Peyer's patch (tissue), 4 donors: ENCODE results near the gene PIP5KL1. TPM values are rescaled to one million over a fixed set of nuclear protein-coding genes. Genes with fewer than 3 reads are reported as not detected.

Experiments used
- DNase-seq, 3 donors: peaks; one replicate each; pipeline ENCODE4 v3.0.0-alpha.2; 2017 to 2019
- H3K27ac ChIP-seq, 4 donors: fragments of 200-600 bp; sonication (generic); one replicate each; pipeline ENCODE4 v1.5.1; 2016 to 2019
- H3K27me3 ChIP-seq, 2 donors: fragments of 200-600 bp; sonication (generic); one replicate each; pipeline ENCODE4 v1.5.1; 2019
- H3K36me3 ChIP-seq, 3 donors: fragments of 200-600 bp; sonication (generic); one replicate each; pipeline ENCODE4 v1.5.1; 2016 to 2019
- H3K4me1 ChIP-seq, 4 donors: fragments of 200-600 bp; sonication (generic); one replicate each; pipeline ENCODE4 v1.5.1; 2016 to 2019
- H3K4me3 ChIP-seq, 4 donors: fragments of 200-600 bp; sonication (generic); 1 replicate in 3 of 4; 2 replicates in 1 of 4; pipeline ENCODE4 v1.5.1; 2016 to 2019; ENCODE audit warnings: mild to moderate bottlenecking in 1 of 4
- H3K9me3 ChIP-seq, 4 donors: fragments of 200-600 bp; sonication (generic); one replicate each; pipeline ENCODE4 v1.5.1; 2016 to 2019; ENCODE audit warnings: mild to moderate bottlenecking in 1 of 4
- POLR2A ChIP-seq, 2 donors: fragments of 450-650 bp; IDR thresholded peaks; one replicate each; pipeline ENCODE4 v1.5.1; 2017; ENCODE audit warnings: antibody characterized with exemption in 2 of 2, mild to moderate bottlenecking in 2 of 2, moderate library complexity in 2 of 2
- total RNA-seq, 4 donors: library from RNA; depleted of rRNA; stranded (reverse); fragments of >200 nt; gene quantifications; one replicate each; pipeline ENCODE4 v1.1.0, GENCODE V29; 2016
- TF ChIP-seq, protein P1 (sequence below), 6 experiments: fragments of 450-650 bp in 4 of 6; fragments of 200-600 bp in 2 of 6; sonication (generic) in 1 of 6; IDR thresholded peaks; one replicate each; pipeline ENCODE4 v1.5.1; 2017 to 2019; ENCODE audit warnings: antibody characterized with exemption in 6 of 6, mild to moderate bottlenecking in 3 of 6, moderate library complexity in 1 of 6

Gene PIP5KL1
- total RNA-seq, 4 donors from 2014 or later = 2.5 TPM; not detected in 3

DNA sequence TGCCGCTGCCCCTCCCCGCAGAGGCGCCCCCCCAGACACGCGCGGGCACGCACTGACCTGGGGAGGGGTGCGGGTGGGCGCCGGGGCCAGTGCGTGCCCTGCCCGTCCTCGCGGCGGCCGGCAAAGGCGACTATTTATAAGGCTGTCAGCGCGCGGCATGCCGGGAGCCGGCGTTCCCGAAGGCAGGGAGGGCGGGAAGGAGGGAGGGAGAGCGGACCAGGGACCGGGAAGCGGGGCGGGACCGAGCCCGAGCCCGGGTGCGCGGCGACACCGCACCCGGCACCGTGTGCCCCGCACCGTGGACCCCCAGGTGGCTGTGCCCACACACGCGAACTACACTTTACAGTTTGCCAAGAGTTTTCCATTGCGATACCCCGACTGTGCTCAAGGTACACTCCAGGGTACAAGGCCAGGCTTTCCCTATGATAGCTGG, 53.0 kb downstream of the PIP5KL1 start, which contains the start of gene AK1:
AK1 (minus strand) TSS at position 110 of the 433 bp plus-strand sequence. CDS start 3,058 bp downstream, outside the sequence.
- H3K4me3 ChIP-seq = peak within 1 kb of the TSS; percentile 27 to 70 (median 48)
- H3K27ac ChIP-seq = peak within 1 kb of the TSS; percentile 38 to 74 (median 58)
- peak in 2 of 3 donors; percentile 77 to 83 for DNase-seq
- H3K36me3 ChIP-seq = no peaks in the 10 kb centered on the region
- TF ChIP-seq POLR2A (IDR thresholded peaks at IDR 0.05) = peak in 1 of 2 donors; percentile 21
- TF ChIP-seq, protein P1, sequence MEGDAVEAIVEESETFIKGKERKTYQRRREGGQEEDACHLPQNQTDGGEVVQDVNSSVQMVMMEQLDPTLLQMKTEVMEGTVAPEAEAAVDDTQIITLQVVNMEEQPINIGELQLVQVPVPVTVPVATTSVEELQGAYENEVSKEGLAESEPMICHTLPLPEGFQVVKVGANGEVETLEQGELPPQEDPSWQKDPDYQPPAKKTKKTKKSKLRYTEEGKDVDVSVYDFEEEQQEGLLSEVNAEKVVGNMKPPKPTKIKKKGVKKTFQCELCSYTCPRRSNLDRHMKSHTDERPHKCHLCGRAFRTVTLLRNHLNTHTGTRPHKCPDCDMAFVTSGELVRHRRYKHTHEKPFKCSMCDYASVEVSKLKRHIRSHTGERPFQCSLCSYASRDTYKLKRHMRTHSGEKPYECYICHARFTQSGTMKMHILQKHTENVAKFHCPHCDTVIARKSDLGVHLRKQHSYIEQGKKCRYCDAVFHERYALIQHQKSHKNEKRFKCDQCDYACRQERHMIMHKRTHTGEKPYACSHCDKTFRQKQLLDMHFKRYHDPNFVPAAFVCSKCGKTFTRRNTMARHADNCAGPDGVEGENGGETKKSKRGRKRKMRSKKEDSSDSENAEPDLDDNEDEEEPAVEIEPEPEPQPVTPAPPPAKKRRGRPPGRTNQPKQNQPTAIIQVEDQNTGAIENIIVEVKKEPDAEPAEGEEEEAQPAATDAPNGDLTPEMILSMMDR (IDR thresholded peaks at IDR 0.05) = no peak
- peaks cover 0 to 45% (median 0%) of the 10 kb centered on the region in 4 donors for H3K4me1 ChIP-seq
- no peaks in the 10 kb centered on the region for H3K27me3 ChIP-seq
- H3K9me3 ChIP-seq = no peaks in the 10 kb centered on the region

DNA sequence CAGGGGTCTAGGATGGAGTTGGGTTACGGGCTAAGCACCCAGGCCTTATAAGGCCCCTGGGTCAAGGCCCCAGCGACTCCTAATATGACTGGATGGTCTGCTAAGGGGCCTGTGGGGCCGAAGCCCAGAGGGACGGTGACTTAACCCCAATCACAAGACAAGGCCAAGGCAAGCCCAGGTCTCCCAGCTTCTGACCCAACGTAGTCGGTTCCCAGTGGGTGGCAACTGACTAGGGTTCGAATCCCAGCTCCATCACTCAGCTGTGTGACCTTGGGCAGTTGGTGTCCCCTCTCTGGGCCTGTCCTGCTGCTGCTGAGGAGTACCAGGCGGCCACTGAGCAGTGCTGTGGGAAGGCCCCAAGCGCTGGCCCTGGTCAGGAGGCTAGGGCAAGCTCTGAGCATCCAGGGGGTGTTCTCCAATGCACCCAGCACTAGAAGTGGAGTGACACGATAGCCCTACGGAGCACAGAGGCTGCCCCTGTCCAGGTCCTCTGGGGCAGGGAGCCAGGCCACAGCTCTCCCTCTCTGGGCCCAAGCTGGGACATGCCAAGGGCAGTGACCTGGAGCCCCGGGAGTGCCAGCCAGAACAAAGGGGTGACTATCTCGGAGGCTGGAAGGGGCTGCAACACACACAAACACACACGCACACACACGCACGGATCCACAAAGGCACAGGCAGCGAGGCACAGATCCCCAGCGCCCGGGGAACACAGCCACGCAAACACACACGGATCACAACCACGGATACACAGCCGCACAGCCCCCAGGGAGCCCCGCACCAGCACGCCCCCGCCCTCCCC, 53.6 kb downstream of the PIP5KL1 start:
- Histone ChIP-seq H3K36me3 (no peaks in the 10 kb centered on the region), H3K4me1 (peaks cover 0 to 45% (median 0%) of the 10 kb centered on the region in 4 donors), H3K27ac (peak overlapping the region; percentile 38 to 74 (median 58)), H3K27me3 (no peaks in the 10 kb centered on the region), H3K9me3 (no peaks in the 10 kb centered on the region), H3K4me3 (peak overlapping the region; percentile 27 to 70 (median 48))
- DNase-seq = no peak
- no peak for TF ChIP-seq POLR2A (IDR thresholded peaks at IDR 0.05)
- TF ChIP-seq, protein P1 (IDR thresholded peaks at IDR 0.05) = no peak

DNA sequence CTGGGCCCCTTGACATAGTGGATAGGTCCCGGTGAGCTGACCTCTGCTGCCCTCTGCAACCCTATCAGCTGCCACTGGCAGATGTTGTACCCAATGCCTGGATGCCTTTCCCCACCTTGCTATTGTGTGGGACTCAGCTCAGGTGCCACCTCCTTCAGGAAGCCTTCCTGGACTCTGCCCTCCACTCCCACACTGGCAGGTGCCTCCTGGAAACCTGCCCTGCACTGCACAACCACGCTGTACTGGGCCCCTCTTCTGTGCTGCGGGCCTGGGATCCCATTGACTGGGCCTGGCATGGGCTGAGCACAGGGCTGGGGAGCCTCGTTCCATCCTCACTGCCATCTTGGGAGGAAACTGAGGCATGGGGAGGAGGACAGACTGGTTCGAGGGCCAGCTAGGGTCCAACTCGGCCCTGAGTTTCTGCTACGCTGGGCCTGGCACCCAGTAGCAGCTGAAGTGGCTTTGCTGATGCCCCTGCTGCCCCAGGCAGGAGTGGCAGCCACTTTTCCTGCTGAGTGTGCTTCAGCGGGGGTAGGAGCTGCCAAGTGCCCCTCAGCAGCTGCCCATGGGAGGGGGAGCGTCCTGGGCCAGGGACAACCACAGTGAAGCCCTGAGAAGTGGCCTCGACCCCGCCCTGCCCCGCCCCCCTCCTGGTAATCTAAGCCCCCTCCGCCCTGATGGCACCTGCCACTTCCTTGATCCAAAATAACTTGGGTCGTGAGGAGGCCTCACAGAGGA, 54.4 kb downstream of the PIP5KL1 start:
- no peaks in the 10 kb centered on the region for H3K27me3 ChIP-seq
- TF ChIP-seq, protein P1 (IDR thresholded peaks at IDR 0.05) = no peak
- TF ChIP-seq POLR2A (IDR thresholded peaks at IDR 0.05) = no peak
- H3K4me1 ChIP-seq = peaks cover 0 to 45% (median 0%) of the 10 kb centered on the region in 4 donors
- no peaks in the 10 kb centered on the region for H3K36me3 ChIP-seq
- no peak overlapping the region for H3K4me3 ChIP-seq
- H3K9me3 ChIP-seq = no peaks in the 10 kb centered on the region
- no peak for DNase-seq
- no peak overlapping the region for H3K27ac ChIP-seq

DNA sequence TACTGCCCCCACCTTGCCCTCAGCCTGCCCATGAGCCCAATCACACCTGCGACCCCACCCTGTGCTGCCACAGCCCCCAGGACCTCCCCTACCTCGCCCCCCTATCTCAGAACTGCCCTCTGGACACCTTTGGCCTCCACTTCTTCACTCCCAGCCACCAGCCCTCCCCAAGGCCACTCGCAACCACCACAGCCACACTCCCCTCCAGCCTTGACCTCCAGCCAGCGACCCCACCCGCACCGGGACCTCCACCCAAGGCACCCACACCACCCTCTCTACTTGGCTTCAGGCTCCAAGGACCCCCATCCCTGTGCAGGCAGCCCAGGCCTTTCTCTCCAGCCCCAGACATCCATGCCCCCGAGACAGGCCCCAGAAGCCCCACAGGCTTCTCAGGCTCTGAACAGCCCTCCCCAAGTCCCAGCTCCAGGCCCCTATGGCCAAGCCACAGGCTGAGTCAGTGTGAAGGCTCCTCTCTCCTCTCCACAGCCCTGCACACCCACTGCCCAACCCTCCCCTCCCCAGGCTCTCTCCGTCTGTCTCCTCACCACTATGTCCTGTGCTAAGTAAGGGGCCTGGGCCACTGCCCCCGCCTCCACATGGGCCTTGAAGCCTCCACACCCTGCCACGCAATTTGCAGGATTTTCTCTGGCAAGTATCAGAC, 55.1 kb downstream of the PIP5KL1 start:
- Histone ChIP-seq H3K4me1 (peaks cover 0 to 45% (median 0%) of the 10 kb centered on the region in 4 donors), H3K9me3 (no peaks in the 10 kb centered on the region), H3K27ac (no peak overlapping the region), H3K36me3 (no peaks in the 10 kb centered on the region), H3K27me3 (no peaks in the 10 kb centered on the region), H3K4me3 (no peak overlapping the region)
- TF ChIP-seq POLR2A (IDR thresholded peaks at IDR 0.05) = no peak
- TF ChIP-seq, protein P1 (IDR thresholded peaks at IDR 0.05) = no peak
- no peak for DNase-seq
